DND-41 (cell line): ENCODE measurements around the gene ST6GALNAC2.

Source experiments
- EZH2 ChIP-seq: IDR thresholded peaks from 3 replicates; pipeline ENCODE4 v1.6.1; 2012; ENCODE audit warnings: borderline replicate concordance, low read depth, mild to moderate bottlenecking, moderate library complexity, low read length, inconsistent platforms; ENCODE audit not compliant: severe bottlenecking
- TF ChIP-seq, protein P1 (sequence below): IDR thresholded peaks from 2 replicates; pipeline ENCODE4 v1.5.1; 2012; ENCODE audit warnings: borderline replicate concordance, low read length, moderate library complexity, mild to moderate bottlenecking; ENCODE audit not compliant: poor library complexity, severe bottlenecking; ENCODE audit errors: extremely low read depth

DNA sequence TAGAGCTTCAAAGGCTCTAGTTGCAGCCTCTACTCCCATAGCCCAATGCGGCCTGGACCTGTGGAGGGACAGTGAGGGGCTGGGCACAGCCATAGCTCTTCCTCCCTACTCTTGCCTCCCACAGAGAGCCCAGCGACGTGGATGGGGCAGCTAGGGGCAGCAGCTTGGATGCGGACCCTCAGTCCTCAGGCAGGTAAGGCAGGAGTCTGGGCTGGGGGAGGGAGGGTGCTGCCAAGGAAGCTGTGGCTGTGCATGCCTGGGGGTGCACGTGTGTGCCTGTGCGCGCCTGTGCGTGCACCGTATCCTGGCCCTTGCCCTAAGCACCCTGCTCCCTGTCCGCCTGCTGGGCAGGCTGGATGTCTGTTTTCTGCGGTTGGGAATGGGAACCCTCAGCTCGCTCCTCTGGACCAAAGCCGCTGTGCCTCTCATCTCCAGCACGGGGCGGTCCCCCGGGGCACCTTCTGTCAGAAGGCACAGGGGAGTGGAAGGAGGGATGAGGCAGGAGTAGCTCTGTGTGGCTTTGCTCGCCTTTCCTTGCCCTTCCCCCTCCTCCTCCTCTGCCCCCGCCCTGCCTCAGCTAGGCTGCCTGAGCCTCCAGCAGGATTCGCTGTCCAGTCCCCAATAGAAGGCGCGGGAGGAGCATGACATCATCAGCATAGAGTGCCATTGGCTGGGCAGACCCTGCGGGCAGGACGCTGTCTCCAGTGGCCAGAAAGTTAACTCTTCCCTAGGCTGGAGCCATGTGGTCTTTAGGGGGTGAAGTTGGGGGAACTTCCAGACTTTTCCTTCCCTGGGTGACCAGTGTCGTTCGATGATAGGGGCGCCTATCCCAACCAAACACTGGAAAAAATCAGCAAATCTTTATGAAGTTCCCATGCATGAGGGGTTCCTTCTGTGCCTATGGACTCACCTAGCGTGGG lies 45.0 kb downstream of the ST6GALNAC2 start:
- TF ChIP-seq, protein P1, sequence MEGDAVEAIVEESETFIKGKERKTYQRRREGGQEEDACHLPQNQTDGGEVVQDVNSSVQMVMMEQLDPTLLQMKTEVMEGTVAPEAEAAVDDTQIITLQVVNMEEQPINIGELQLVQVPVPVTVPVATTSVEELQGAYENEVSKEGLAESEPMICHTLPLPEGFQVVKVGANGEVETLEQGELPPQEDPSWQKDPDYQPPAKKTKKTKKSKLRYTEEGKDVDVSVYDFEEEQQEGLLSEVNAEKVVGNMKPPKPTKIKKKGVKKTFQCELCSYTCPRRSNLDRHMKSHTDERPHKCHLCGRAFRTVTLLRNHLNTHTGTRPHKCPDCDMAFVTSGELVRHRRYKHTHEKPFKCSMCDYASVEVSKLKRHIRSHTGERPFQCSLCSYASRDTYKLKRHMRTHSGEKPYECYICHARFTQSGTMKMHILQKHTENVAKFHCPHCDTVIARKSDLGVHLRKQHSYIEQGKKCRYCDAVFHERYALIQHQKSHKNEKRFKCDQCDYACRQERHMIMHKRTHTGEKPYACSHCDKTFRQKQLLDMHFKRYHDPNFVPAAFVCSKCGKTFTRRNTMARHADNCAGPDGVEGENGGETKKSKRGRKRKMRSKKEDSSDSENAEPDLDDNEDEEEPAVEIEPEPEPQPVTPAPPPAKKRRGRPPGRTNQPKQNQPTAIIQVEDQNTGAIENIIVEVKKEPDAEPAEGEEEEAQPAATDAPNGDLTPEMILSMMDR: no peak
- no peak for TF ChIP-seq EZH2
